SU-DHL-6 (cell line): ENCODE data around the gene LOXHD1.

ENCODE experiments used
- CTCF ChIP-seq: fragments of 200-600 bp; sonication (generic); IDR thresholded peaks from one replicate; pipeline ENCODE4 v1.5.1; 2017; ENCODE audit warnings: antibody characterized with exemption, mild to moderate bottlenecking, low read length, moderate library complexity; ENCODE audit not compliant: insufficient read depth, poor library complexity, severe bottlenecking
- EZH2phosphoT487 ChIP-seq: fragments of 200-600 bp; sonication (generic), shearing (Covaris generic); conservative IDR thresholded peaks from 2 replicates; pipeline ENCODE4 v1.6.1; 2018; ENCODE audit warnings: mild to moderate bottlenecking, antibody characterized with exemption, low read length, moderate library complexity, mixed read lengths

GRCh38 chr18:46510386-46510785 is 146.6 kb downstream of the LOXHD1 start:
- TF ChIP-seq CTCF: no peak
- no peak for TF ChIP-seq EZH2phosphoT487
